SK-MEL-5 (cell line): Measurements from ENCODE around the gene OR8G5. TPM values are rescaled to one million over a fixed set of nuclear protein-coding genes. Genes with fewer than 3 reads are reported as not detected.
"Not testable (repeated sequence)": the region's sequence is repeated elsewhere in the genome, so short reads cannot be mapped to it uniquely, and the experiment has no call there.

ENCODE experiments used
- DNase-seq: peaks from one replicate; pipeline ENCODE4 v3.0.0-alpha.2; 2016; ENCODE audit warnings: low read depth, low spot score
- in situ Hi-C: cut with HindIII; loops from 2 replicates; pipeline ENCODE4 v1.10.0; 2016; ENCODE audit warnings: low sequenced_read_pairs, high pct_unique_total_duplicates, low pct_unique_long_range_greater_than_20kb
- polyA plus RNA-seq, 2 experiments: library from polyadenylated mRNA; depleted of rRNA; stranded (reverse); fragments of >200 nt; gene quantifications; 2 replicates each; pipeline ENCODE4 v1.2.3, GENCODE V29; 2015
- total RNA-seq: library from RNA; depleted of rRNA; stranded (reverse); fragments of >200 nt; shearing (Covaris generic); gene quantifications from 2 replicates; pipeline ENCODE4 v1.2.3, GENCODE V29; 2014; rRNA removed

The OR8G5 gene, protein sequence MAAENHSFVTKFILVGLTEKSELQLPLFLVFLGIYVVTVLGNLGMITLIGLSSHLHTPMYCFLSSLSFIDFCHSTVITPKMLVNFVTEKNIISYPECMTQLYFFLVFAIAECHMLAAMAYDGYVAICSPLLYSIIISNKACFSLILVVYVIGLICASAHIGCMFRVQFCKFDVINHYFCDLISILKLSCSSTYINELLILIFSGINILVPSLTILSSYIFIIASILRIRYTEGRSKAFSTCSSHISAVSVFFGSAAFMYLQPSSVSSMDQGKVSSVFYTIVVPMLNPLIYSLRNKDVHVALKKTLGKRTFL
- total RNA-seq, result not detected in 2 replicates
- not detected in 2 replicates for polyA plus RNA-seq (2015; cell fraction: cytosol; rRNA removed)
- not detected in 2 replicates for polyA plus RNA-seq (2015; cell fraction: nucleus; rRNA removed)

DNA sequence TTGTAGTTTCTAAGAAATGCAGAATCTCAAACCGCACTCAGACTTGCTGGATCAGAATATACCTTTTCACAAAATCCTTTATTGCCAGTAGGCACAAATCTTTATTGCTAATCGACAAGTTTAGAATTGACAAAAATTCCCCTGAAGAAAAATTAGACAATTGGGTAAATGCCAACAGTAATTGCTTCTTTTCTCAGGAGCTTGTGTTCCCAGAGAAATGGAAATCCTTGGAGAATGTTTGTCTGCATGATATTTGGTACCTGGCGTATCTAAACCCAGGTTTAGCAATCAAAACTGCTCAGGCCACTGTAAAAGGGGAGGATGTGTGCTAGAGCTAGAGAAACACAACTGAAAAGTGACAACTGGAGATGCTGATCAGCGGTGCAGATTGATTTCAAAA is at the start of gene OR8G5:
Gene OR8G5 (plus strand): TSS at position 301 of the 400 bp plus-strand sequence. CDS start 8,556 bp downstream, outside the sequence.
- in situ Hi-C loops, result no loop called here

DNA sequence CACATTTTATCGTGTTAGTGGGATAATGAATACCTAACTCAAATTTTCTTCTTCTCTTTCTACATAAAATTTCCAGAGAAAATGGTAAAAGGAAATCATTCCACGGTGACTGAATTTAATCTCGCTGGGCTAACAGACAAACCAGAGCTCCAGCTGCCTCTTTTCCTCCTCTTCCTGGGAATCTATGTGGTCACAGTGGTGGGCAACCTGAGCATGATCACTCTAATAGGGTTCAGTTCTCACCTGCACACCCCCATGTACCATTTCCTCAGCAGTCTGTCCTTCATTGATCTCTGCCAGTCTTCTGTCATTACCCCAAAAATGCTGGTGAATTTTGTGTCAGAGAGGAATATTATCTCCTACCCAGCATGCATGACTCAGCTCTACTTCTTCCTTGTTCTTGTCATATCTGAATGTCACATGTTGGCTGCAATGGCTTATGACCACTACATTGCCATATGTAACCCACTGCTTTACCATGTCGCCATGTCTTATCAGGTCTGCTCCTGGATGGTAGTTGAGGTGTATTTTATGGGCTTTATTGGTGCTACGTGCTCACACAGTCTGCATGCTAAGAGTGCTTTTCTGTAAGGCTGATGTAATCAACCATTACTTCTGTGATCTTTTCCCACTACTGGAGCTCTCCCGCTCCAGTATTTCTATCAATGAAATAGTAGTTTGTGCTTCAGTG is 48.9 kb upstream of the OR8G5 start:
- in situ Hi-C loops, result no loop called here
- DNase-seq, result no peak

More for the DNA sequence above, at the start of gene OR8G5:
- no peak for DNase-seq

- DNase-seq, result no peak
- in situ Hi-C loops, result no loop called here
Measured at GRCh38 chr11:124209824-124210357, 46.3 kb upstream of the OR8G5 start.

DNA sequence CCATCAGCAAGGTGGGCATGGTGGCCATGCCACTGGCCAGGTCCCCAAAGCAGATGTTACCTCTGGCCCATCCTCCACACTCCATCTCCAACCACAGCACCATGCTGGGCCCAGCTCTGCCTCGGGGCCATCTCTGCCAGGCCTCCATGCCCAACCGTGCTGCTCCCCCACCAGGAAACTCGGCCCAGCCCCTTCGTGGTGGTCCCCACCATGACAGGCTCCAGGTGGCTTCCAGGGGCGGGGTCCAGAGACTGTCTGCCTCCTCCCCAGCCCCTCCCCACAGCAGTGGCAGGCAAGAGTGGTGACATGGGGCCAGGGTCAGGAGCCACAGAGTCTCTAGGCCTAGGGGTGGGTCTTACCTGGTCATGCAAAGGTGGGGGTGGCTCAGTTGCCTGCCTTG is 45.8 kb upstream of the OR8G5 start:
- in situ Hi-C loops, result no loop called here
- no peak for DNase-seq

DNA sequence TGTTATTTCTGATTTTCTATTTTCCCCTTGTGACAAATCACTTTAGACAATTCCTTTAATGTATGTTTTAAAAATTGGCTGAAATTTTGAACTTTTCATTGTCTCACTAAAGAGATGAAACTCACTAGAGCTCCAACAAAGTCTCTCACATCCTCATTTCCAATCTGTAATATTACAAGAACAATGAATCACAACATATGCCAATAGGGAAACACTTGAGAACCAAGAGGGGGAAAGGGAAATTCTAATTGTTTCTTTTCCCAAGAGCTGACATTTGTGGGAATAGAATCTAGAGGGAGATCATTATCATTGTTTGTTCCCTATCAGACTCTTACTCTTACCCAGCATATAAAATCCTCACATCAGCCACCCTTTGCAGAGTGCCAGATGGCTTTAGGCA is 44.9 kb upstream of the OR8G5 start:
- in situ Hi-C loops, result no loop called here

GRCh38 chr11:124214027-124214426 is 42.1 kb upstream of the OR8G5 start:
- DNase-seq, result no peak
- in situ Hi-C loops, result no loop called here

More for the DNA sequence above, 44.9 kb upstream of the OR8G5 start:
- no peak for DNase-seq

DNA sequence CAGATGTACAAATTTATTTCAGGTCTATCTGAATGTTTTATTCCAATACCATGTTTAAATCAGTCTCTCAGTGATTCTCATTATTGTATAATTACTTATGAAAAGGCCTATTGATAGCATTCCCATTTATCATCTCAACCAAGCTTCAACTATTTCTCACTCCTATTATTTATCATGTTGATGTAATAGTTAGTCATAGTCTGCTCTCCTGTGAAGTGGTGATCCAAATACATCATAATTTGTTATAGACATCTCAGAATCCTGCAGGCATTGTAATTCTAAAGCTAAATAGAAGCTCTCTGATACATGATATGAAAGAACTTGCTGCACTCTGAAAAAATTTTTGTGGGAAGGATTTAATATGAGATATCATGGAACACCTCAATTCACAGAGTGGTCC is 37.0 kb upstream of the OR8G5 start:
- in situ Hi-C loops, result no loop called here
- no peak for DNase-seq

GRCh38 chr11:124222407-124222806 is 33.8 kb upstream of the OR8G5 start:
- no peak for DNase-seq
- in situ Hi-C loops, result no loop called here

DNA sequence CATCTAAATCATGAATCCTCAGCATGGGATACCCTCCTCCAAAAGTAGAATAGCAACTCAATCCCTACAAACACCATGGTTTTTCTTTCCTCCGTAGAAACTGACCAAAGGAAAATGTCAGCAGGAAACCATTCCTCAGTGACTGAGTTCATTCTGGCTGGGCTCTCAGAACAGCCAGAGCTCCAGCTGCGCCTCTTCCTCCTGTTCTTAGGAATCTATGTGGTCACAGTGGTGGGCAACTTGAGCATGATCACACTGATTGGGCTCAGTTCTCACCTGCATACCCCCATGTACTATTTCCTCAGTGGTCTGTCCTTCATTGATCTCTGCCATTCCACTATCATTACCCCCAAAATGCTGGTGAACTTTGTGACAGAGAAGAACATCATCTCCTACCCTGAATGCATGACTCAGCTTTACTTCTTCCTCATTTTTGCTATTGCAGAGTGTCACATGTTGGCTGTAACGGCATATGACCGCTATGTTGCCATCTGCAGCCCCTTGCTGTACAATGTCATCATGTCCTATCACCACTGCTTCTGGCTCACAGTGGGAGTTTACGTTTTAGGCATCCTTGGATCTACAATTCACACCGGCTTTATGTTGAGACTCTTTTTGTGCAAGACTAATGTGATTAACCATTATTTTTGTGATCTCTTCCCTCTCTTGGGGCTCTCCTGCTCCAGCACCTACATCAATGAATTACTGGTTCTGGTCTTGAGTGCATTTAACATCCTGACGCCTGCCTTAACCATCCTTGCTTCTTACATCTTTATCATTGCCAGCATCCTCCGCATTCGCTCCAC is 31.4 kb upstream of the OR8G5 start:
- in situ Hi-C loops, DNase-seq: not testable (repeated sequence)

DNA sequence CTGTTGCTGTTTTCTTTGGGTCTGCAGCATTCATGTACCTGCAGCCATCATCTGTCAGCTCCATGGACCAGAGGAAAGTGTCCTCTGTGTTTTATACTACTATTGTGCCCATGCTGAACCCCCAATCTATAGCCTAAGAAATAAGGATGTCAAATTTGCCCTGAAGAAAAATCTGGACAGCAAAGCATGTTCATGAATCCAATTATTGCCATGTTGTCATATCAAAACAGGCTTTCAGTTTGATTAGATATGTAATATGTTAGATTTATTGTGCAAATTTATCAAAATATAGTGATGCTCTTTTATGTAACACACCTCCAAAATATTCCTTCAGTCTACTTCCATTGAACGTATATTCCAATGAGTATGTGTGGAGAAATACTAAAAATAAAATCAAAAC is 30.7 kb upstream of the OR8G5 start:
- no peak for DNase-seq
- in situ Hi-C loops, result no loop called here

DNA sequence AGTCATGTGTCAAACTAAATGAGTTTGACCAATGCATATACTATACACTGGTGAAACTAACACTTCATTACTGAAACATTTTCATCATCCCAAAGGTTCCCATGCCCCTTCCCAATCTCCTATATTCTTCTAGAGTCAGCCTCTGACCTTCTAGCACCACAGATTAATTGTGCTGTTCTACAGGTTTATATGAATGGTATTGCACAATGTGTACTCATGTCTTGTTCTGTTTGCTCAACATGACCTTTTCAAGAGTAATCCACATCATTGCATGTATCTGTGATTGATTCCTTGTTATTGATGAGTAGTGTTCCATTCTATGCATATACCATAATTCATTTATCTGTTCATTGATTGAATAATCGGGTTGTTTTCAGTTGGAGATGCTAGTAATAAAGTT is 22.8 kb upstream of the OR8G5 start:
- DNase-seq, result no peak
- in situ Hi-C loops, result no loop called here

- in situ Hi-C loops, result no loop called here
- DNase-seq, result no peak
Measured at GRCh38 chr11:124238512-124238911, 17.7 kb upstream of the OR8G5 start.

GRCh38 chr11:124240621-124241397 is 15.4 kb upstream of the OR8G5 start, which contains the start of gene OR8G1:
Gene OR8G1 (plus strand): TSS chr11:124241095. CDS start chr11:124249676, 8,581 bp downstream.
- in situ Hi-C loops, result no loop called here

GRCh38 chr11:124249869-124250268 is 6.3 kb upstream of the OR8G5 start:
- DNase-seq, in situ Hi-C loops: not testable (repeated sequence)

More at GRCh38 chr11:124240621-124241397, 15.4 kb upstream of the OR8G5 start, which contains the start of gene OR8G1:
- DNase-seq, result no peak

GRCh38 chr11:124265041-124265440 is 8.9 kb downstream of the OR8G5 start:
- in situ Hi-C loops, DNase-seq: not testable (repeated sequence)

- in situ Hi-C loops, DNase-seq: not testable (repeated sequence)
Measured at GRCh38 chr11:124270886-124271285, 14.7 kb downstream of the OR8G5 start.

GRCh38 chr11:124274000-124274399 is 17.8 kb downstream of the OR8G5 start:
- in situ Hi-C loops, result no loop called here
- no peak for DNase-seq
